Measurements from ENCODE around the gene RESF1.

The RESF1 gene

DNA sequence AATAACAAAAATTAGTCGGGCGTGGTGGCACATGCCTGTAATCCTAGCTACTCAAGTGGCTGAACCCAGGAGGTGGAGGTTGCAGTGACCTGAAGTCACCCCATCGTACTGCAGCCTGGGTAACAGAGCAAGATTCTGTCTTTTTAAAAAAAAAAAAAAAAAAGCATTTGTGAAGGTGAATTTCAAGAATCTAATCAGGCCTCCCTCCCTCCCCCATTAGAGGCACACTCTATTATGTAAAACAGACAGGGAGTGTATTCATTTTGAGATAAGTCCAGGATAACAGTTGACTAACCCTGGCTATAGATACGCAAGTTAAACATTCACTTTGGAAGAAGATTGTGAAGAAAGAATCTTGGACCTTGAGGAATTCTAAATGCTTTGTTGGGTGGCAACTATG is 2.9 kb downstream of the RESF1 start:
- DNase-seq = no peak

DNA sequence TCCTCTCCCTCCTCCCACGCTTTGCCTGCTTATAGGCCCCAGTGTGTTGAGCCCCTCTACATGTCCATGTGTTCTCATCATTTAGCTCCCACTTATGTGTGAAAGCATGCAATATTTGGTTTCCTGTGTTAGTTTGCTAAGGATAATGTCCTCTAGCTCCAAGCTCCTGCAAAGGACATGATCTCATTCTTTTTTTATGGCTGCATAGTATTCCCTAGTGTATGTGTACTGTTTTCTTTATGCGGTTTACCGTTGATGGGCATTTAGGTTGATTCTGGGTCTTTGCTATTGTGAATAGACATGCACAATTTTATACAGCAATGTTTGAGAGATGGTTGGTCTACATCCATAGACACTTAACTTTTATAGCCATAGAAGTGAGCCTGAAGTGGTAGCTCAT is 5.1 kb downstream of the RESF1 start:
- DNase-seq = no peak

DNA sequence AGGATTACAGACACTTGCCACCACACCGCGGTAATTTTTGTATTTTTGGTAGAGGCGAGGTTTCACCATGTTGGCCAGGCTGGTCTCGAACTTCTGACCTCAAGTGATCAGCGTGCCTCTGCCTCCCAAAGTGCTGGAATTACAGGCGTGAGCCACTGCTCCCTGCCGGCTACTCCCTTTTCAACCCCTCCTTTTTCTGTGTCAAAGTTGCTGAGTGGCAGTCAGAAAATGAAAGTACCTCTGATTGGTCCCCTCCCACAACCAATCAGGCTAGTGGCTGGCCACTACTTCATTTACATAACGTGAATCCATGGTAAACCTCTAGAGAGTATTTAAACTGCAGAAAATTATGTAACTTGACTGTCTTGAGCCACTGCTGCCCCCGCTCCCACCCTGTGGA is 5.9 kb downstream of the RESF1 start:
- no peak for DNase-seq

DNA sequence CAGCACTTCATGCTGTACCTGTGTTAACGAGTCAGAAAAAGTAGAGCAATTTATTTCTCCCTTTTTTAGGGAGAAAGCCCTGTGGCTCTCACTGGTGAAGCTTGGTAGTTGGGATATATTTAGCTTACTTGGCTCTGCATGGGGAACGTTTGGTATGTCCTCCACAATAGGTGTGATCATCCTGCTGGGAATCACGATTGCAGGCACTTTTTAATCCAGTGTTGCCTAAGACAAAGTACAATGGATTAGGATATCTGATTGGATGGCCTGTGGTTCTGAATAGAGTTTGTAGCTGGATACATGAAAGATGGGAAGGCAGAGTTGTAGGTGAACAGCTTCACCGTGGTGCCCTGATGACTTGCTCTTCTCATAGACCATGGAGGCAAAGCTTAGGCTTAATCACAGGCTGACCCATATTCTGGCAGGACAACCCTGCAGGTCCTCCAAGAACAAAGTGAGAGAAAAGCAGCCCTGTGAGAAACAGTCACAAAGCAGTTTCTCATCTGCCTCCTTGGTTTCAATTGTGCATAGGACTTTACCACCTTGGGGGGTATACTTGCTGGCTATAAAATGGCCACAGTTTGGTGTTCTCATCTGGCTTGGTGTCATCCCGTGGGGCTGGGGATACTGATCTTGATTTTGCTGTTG is 7.5 kb downstream of the RESF1 start:
- no peak for DNase-seq

DNA sequence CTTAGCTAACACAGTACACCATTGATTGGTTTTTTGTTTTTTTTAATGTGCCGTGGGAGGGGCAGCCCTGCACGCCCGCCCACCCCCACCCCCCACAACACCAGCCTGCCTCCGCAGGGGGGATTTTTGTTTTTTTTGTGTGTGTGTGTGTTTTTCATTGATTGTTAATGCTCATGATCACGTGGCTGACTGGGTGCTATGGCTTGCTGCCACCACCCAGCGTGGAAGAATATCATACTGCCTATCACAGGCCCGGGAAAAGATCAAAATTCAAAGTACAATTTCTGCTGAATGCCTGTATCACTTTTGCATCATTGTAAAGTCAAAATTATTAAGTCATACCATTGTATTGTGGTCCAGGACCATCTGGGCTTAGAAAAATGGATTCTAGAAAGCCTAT is 8.3 kb downstream of the RESF1 start:
- no peak for DNase-seq

DNA sequence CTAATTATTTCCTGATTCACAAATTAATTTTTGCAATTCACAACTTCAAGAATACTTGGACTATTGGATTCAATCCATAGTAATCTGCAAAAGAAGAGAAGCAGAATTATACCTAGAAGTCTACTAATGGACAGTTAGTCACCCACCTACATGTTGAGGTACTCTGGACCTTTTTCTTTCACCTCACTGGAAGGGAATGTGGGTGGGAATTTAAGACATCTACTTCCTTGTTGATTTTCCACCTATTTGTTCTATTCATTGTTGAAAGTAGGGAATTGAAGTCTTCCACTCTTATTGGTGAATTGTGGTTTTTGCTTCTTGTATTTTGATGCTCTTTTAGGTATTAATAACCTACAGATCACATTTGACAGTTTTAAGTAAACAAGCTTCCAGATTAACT is 11.0 kb downstream of the RESF1 start:
- no peak for DNase-seq

DNA sequence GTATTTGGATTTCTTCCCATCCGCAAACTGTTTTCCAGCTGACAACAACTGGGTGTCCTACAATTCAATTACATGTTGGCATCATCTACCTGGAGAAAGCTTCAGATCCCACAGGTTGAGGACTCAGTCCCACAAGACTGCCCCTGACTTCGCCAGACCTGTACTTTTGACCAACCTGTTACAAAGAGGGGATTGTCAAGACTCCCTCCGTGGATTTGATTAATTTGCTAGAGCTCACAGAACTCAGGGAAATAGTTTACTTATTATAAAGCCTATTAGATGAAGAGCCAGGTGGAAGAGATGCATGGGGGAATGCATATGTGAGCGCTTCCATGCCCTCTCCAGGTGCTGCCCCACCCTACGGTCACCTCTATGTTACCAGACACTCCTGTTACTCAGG is 14.6 kb downstream of the RESF1 start:
- no peak for DNase-seq

DNA sequence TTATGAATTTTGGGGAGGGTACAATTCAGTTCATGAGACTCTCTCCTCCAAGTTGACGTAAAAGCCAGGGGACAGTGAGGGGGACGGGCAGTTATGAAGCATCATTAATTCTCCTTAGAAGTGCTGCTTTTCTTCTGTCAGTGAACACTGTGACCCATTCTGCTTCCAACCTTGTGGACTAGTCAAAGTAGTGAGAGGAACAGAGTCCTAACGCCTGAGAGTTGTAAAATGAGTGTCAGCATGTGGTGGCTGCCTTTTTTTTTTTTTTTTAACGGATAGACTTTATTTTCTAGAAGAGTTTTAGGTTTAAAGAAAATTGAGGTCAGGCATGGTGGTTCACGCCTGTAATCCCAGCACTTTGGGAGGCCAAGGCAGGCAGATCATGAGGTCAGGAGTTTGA is 15.5 kb downstream of the RESF1 start:
- DNase-seq = no peak

DNA sequence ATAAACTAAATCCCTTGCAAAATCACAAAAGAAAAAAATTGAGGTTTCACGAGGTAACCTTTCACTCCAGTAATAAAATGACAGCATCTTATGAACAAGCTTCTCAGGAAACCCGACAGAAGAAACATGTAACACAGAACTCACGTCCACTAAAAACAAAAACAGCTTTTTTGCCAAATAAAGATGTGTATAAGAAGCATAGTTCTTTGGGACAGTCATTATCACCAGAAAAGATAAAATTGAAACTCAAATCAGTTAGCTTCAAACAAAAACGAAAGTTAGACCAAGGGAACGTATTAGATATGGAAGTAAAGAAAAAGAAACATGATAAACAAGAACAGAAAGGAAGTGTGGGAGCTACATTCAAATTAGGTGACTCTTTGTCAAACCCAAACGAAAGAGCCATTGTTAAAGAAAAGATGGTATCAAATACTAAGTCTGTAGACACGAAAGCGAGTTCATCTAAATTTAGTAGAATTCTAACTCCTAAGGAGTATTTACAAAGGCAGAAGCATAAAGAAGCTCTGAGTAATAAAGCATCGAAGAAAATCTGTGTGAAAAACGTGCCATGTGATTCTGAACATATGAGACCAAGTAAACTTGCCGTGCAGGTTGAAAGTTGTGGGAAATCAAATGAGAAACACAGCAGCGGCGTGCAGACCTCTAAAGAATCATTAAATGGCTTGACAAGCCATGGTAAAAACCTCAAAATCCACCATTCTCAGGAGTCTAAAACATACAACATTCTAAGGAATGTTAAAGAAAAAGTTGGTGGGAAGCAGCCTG is 25.8 kb downstream of the RESF1 start:
- DNase-seq = no peak

DNA sequence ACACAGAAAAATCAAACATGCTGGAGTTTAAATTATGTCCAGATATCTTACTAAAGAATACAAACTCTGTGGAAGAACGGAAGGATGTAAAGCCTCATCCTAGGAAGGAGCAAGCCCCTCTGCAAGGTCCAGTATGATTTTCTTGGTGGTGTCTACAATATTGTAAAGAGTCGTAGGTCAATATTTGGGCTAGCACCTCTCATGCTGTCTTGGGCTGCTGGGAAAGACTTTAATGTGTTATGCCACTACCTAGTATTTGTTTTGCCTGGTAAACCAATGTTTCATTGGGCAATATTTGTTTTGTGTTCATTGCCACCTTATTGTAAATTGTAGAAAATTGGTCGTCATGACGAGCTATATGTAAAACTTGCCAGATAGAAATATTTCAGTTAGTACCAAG is 26.6 kb downstream of the RESF1 start:
- no peak for DNase-seq

DNA sequence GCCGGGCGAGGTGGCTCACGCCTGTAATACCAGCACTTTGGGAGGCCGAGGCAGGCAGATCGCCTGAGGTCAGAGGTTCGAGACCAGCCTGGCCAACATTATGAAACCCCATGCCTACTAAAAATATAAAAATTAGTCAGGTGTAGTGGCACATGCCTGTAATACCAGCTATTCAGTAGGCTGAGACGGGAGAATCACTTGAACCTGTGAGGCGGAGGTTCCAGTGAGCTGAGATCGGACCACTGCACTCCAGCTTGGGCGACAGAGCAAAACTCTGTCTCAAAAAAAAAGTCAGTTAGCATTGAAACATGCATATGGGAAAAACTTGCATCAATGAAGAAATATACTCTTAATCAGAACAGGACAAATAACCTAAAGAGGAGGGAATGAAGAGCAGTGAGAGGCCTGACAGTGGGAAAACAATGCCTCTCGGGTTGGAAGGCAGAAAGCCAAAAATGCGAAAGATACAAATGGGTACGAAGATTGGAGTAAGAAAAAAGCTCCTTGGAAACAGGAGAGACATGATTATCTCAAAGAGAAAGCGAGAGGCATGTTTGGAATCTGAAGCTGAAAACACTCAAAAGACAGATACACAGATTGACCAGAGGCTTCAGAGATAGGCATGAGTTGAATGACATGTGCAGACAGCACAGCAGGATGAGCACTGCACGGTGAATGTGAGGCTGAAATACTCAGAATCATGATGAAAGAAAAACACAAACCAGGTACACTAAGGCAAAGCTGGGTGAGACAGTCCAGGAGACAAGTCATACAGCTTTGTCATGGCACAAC is 30.6 kb downstream of the RESF1 start:
- DNase-seq = no peak

DNA sequence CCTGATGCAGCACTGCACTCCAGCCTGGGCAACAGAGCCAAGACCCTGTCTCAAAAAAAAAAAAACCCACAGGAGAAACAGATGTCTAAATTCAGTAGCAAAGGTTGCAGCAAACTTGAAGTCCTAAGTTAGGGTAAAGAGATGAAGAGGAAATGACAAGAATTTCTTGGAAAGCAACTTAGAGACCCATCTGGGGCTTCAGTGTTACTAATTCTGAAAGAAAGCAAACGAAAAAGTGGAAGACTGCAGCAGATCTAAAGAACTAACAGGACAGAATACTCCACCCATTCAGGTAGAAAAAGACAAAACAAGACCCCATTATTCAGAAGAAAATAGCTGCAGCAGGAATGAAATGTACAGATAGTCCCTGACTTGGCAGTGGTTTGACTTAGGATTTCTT is 31.9 kb downstream of the RESF1 start:
- DNase-seq = no peak

DNA sequence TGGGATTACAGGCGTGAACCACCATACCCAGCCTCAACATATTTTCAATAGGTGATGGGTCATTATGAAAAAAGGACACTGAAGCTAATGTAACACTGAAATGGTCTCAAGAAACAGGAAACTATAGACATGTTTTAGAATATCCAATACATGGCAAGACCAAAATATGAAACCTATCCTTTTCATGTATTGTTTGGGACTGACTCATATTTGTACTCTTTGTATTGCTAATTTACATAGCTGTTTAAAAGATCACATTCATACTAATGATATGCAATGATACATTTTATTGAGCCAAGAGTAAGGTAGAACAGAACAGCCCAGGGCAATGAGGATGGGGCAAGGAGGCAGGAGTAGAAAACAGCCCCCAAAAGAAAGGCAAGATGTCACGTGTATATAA is 32.6 kb downstream of the RESF1 start:
- DNase-seq = no peak

DNA sequence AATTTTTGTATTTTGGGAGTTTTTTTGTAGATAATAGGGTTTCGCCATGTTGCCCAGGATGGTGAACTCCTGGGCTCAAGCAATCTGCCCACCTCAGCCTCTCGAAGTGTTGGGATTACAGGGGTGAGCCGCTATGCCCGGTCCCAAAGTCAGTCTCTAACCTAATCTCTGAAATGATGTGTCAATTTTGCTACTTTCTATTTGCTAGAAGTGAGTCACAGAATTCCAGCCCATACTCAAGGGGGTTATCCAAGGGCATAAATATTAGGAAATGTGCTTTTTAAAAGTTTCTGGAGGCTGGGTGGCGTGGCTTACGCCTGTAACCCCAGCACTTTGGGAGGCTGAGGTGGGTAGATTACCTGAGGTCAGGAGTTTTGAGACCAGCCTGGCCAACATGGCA is 40.5 kb downstream of the RESF1 start:
- DNase-seq = no peak

DNA sequence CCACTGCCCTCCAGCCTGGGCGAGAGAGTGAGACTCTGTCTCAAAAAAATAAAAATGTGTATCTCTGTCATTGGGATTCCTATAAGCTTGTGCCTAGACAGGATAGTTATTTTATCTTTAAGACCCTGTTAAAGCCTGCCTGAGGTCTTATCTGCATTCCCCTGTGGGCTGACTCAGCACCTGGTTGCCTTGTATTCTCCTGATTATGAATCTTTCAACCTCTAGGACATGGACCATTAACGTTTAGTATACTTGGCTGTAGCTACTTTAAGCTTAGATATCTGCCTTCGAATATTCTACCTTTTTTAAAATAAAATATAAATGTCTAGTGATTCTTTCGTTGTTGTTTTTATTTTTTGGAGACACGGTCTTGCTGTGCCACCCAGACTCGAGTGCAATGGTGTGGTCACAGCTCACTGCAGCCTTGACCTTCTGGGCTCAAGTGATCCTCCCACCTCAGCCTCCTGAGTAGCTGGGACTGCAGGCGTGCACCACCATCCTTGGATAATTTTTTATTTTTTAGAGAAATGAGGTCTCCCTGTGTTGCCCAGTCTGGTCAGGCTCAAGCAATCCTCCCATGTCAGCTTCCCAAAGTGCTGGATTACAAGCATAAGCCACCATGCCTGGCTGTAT is 41.3 kb downstream of the RESF1 start:
- no peak for DNase-seq

DNA sequence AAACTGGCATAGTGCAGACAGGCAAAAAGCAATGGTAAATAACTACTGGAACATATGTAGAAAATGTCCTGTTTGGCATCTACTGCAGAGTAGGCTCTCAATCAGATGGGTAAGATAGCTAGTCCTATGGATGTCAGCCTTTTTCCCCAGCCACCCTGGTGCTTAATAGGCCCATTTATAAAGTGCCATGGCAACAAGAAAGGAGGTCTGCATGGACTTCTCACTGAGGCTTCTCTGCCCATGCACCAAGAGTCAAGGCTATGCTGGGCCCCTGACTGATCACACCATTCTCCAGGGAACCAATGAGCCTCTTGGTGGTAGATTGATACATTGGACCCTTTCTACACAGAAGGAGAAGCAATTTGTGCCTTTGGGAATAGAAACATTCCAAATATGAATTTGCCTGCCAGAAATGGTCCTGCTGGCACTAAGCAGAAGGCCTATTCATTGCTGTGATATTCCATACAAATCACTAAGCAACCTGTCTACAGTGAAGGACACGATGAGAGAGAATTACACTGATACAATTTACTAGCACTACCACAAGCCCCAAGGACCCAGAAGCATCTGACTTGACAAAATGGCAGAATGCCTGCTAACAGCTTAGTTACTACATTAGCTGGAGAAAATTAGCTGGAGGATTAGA is 43.8 kb downstream of the RESF1 start:
- no peak for DNase-seq

DNA sequence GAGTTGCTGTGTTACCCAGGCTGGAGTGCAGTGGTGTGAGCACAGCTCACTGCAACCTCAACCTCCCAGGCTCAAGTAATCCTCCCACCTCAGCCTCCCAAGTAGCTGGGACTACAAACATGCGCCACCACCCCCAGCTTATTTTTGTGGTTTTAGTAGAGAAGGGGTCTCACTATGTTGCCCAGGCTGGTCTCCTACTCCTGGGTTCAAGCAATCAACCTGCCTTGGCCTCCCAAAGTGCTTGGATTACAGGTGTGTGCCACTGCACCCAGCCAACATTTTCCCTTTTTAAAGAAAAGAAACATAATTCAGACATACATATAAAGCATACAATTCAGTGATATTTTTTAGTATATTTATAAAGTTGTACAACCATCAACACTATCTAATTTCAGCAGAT is 44.4 kb downstream of the RESF1 start:
- DNase-seq = no peak

DNA sequence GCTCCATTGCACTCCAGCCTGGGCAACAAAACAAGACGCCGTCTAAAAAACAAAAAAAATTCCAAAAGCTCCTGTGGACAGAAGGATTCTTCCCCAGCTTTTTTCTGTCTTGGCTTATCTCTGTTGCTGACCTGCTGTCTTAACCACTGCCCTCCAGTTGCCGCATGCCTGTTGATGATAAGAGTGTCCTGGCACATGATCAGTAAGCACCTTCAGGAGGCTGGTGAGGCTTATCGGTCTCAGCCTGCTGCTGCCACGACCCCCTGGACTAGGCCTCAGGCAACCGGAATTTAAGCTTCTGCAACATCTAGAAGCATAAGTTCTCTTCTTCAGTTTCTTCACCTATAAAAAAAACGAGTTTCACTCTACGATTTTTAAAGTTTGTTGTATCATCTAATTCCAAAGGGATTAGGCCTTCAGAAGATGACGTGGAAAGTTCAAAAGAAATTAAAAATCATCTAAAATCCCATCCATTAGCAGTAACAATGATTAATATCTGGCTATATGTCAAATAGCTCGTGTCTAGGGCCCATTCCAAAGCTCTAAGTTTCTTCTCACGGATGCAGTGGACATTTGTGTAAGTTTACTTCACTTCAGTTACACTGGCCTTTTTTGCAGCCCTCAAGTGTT is 46.4 kb downstream of the RESF1 start:
- DNase-seq = no peak
